ENCODE data around the gene ZNF483. TPM values are rescaled to one million over a fixed set of nuclear protein-coding genes. Genes with fewer than 3 reads are reported as not detected.

ZNF483 gene
- total RNA-seq (2011; cell fraction: chromatin; rRNA removed; ENCODE audit: low replicate concordance): 0.40 and 0.76 TPM in 2 replicates
- 0.17 and 0.66 TPM in 2 replicates for total RNA-seq (2011; cell fraction: nucleolus; rRNA removed)
- total RNA-seq (2011; cell fraction: nucleoplasm; rRNA removed): 0.29 TPM in 1 of 2 replicates, not detected in the other
- total RNA-seq (2014; rRNA removed) (0.09 and 0.16 TPM in 2 replicates), total RNA-seq (2014; rRNA removed; fragmentation: Illumina TruSeq; extraction: Trizol) (0.73 and 0.84 TPM in 2 replicates), total RNA-seq (2015; rRNA removed; fragmentation: Illumina TruSeq; extraction: Trizol) (0.75 and 1.0 TPM in 2 replicates), total RNA-seq (2021) (0.38 and 0.58 TPM in 2 replicates), polyA plus RNA-seq (2011; rRNA removed) (0.23 and 0.46 TPM in 2 replicates), polyA plus RNA-seq (2014; fragmentation: Illumina TruSeq; extraction: Trizol) (0.04 TPM in 1 of 2 replicates, not detected in the other), polyA plus RNA-seq (2014; fragmentation: Nextera tagmentation; extraction: Ambion mirVana) (under 1 TPM; 0.25 to 0.38 TPM), polyA plus RNA-seq (2014; rRNA removed) (0.19 and 0.38 TPM in 2 replicates), polyA minus RNA-seq (2011; rRNA and poly(A)+ RNA removed) (1.6 and 2.1 TPM in 2 replicates), Bru-seq, nascent RNA (percentile 32 among the genes with signal in this experiment), BruChase-seq, experiment 1, labeled RNA remaining after a 2-hour chase (percentile 30 among the genes with signal in this experiment), BruChase-seq, experiment 2, labeled RNA remaining after a 6-hour chase (percentile 32 among the genes with signal in this experiment)
- 0.01 and 0.10 TPM in 2 replicates for polyA plus RNA-seq (2011; cell fraction: cytosol; rRNA removed)
- polyA plus RNA-seq (2011; cell fraction: nucleus; rRNA removed): 0.35 and 0.75 TPM in 2 replicates
- 0.17 TPM in 1 of 2 replicates, not detected in the other for polyA plus RNA-seq (2012)
- polyA minus RNA-seq (2011; cell fraction: cytosol; rRNA and poly(A)+ RNA removed): 0.67 TPM in 1 of 2 replicates, not detected in the other
- polyA minus RNA-seq (2011; cell fraction: nucleus; rRNA and poly(A)+ RNA removed): 0.81 and 1.00 TPM in 2 replicates
- long read RNA-seq, experiment 1, partial matches to known transcripts: 0 of 1 reads
- long read RNA-seq, experiment 1, other reads (novel, unspliced or antisense): 0 of 1 reads
- long read RNA-seq, experiment 2: 0 reads
- long read RNA-seq, experiment 3: 0 reads

DNA sequence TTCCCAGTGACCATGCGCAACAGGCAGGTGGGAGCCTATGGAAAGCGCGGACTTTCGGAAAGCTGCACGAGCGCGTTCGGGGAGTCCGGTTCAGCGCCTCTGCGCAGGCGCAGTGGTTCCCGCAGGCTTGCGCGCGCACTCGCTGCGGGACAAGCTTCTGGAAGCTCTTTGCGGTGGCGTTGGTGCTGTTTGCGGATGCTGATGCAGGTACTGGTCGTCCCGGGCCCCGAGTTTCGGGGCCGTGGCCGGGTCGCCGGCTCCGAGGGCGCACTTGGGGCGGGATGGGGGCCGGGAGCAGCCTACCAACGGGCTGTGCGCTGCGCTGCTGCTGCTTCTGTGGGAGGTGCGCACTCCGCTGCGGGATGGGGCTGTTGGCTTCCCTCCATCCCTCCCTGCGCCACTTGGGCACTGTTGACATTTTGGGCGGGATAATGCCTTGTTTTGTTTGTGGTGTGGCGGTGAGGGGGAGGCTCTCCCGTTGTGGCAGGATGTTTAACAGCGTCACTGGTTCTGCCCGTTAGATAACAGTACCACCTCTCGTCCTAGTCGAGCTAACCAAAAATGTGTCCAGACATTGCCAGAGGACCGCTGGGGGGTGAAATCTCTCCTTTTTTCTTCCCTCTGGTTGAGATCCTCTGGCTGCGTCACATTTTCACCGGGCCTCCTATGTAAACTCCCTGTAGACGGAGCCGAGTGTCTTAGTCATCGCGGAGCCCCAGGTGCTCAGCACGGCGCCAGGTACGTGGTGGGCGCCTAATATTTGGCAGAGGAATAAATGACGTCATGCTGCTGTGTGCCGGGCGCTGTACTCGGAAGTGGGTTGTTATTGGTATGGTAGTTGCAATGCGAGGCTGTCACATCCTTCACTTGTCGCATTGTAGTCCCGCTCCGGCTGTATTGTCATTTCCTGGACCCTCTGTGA is at the start of gene ZNF483:
ZNF483 (plus strand) TSS at position 124 of the 922 bp plus-strand sequence. CDS start 2,217 bp downstream, outside the sequence.
- 12% methylated on average over 53 of the region's 66 CpGs for WGBS (ENCODE audit: insufficient coverage, low coverage, missing lambda C conversion rate)
- H3K4me1 ChIP-seq (replicated peaks in 1 of 2; ENCODE audit: control insufficient read depth in 2 of 2, insufficient read depth in 2 of 2, low read length in 2 of 2): peaks cover 12 to 13% of the 10 kb centered on the region in 2 experiments
- ChIA-PET CTCF (ENCODE audit: low intra/inter-chr PET ratio) (no interaction called here), POLR2A (interaction anchor here (0.6 kb wide), 1 partner anchor 205 kb away, joined by 4 read pairs; no protein-coding TSS in a partner anchor)
- ATAC-seq (peak; percentile 93), DNase-seq (ENCODE audit: extremely low read depth in 1 of 4, low spot score in 3 of 4) (peak; percentile 66 to 79 (median 72)), FAIRE-seq (no peak)
- peaks cover 25 to 39% of the 10 kb centered on the region in 2 experiments; a peak in 4 of 5 replicates for H3K27me3 ChIP-seq (ENCODE audit: control insufficient read depth in 2 of 2, insufficient read depth in 2 of 2, low read length in 2 of 2)
- intact Hi-C loops (cut with micrococcal nuclease) (loop anchor here (5.0 kb wide), 1 partner anchor 43 kb away; the partner anchor contains the start of gene ECPAS), in situ Hi-C loops (cut with MboI) (no loop called here)
- no peaks in the 10 kb centered on the region for H3K9me3 ChIP-seq (replicated peaks; ENCODE audit: control insufficient read depth, insufficient read depth, low read depth, low read length)
- H4K20me1 ChIP-seq (replicated peaks; ENCODE audit: control insufficient read depth, insufficient read depth, low read length): no peaks in the 10 kb centered on the region
- H3K9me1 ChIP-seq (ENCODE audit: control insufficient read depth, insufficient read depth, low read length): no peaks in the 10 kb centered on the region
- H3K27ac ChIP-seq (ENCODE audit: extremely low read depth, low read depth, low read length): no peak within 1 kb of the TSS
- H3K36me3 ChIP-seq (ENCODE audit: control insufficient read depth, insufficient read depth, low read length): no peaks in the 10 kb centered on the region
- peak within 1 kb of the TSS; percentile 50 for H3K4me3 ChIP-seq
- BruUV-seq (replicated peaks): no TSS peak
- peak within 1 kb of the TSS in 1 of 2 experiments; percentile 61; a peak in 2 of 4 replicates for H3K9ac ChIP-seq (ENCODE audit: insufficient read depth in 1 of 2, low read depth in 2 of 2, low read length in 2 of 2)
- no peaks in the 10 kb centered on the region for H3K79me2 ChIP-seq (ENCODE audit: control insufficient read depth, insufficient read depth, low read length)
- peak within 1 kb of the TSS; percentile 80 for H3K4me2 ChIP-seq (ENCODE audit: insufficient read depth, low read length)
- peak within 1 kb of the TSS; percentile 93 for H2AFZ ChIP-seq (ENCODE audit: low read depth, low read length)
- TF ChIP-seq MAX (CRISPR knock-in tag; IDR thresholded peaks at IDR 0.05): 0 out of 2 replicates have a peak, but pooled peaks have one; percentile 24
- no peak for TF ChIP-seq ZNF507 (tag; conservative IDR thresholded peaks at IDR 0.05)
- TF ChIP-seq FOXK2 (conservative IDR thresholded peaks at IDR 0.05 in 1 of 2, IDR thresholded peaks at IDR 0.05 in 1 of 2; ENCODE audit: low read depth in 2 of 2): no peak
- TF ChIP-seq SAP30 (IDR thresholded peaks at IDR 0.05; ENCODE audit: borderline replicate concordance, insufficient read depth, low read depth, low read length, poor library complexity, severe bottlenecking): no peak
- TF ChIP-seq ATF3 (IDR thresholded peaks at IDR 0.05): peak; percentile 50; the same call in 1 of the 2 replicates
- no peak for TF ChIP-seq ATF3 (CRISPR knock-in tag; conservative IDR thresholded peaks at IDR 0.05)
- TF ChIP-seq BRD9 (IDR thresholded peaks at IDR 0.05; ENCODE audit: low read depth, partially characterized antibody): no peak
- no peak for TF ChIP-seq HLTF (IDR thresholded peaks at IDR 0.05)
- TF ChIP-seq NFE2L1 (tag; IDR thresholded peaks at IDR 0.05; ENCODE audit: borderline replicate concordance, low read depth): no peak
- no peak for TF ChIP-seq ZNF79 (CRISPR knock-in tag; IDR thresholded peaks at IDR 0.05; ENCODE audit: low read depth)
- TF ChIP-seq, protein P1, sequence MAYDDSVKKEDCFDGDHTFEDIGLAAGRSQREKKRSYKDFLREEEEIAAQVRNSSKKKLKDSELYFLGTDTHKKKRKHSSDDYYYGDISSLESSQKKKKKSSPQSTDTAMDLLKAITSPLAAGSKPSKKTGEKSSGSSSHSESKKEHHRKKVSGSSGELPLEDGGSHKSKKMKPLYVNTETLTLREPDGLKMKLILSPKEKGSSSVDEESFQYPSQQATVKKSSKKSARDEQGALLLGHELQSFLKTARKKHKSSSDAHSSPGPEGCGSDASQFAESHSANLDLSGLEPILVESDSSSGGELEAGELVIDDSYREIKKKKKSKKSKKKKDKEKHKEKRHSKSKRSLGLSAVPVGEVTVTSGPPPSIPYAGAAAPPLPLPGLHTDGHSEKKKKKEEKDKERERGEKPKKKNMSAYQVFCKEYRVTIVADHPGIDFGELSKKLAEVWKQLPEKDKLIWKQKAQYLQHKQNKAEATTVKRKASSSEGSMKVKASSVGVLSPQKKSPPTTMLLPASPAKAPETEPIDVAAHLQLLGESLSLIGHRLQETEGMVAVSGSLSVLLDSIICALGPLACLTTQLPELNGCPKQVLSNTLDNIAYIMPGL (CRISPR knock-in tag; IDR thresholded peaks at IDR 0.05): no peak
- peak; percentile 72 for TF ChIP-seq MEIS2 (IDR thresholded peaks at IDR 0.05; ENCODE audit: partially characterized antibody)

Data from K562 (cell line).